ENCODE measurements around the gene ANTKMT.

DNA sequence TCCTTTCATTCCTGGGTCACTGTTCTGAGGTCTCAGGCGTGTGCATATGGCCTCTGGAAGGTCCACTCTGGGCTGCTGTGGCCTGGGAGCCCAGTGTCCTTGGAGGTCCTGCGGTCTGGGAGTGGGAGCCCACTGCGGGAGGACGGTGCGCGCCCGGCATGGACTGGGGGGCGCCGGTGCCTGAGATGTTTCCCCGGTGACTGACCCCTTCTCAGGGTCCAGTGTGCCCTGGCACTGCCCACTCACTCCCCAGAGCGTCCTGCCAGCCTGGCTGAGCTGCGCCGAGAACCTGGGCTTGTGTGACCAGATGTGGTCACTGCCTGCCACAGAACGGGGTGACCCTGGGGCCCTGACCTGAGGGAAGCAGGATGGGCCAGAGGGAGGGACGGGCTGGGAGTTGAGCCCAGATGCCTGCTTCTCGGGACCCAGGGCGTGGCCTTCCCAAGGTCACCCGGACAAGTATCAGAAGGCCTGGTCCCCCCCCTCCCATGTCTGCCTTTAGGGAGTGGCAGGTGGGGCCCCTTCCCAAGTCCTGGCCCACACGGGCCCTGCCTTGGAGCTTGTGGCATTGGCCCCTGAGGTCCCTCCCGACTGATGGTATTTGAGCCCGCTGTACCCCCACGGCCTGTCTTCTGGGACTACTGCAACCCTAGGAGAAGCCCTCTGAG, 46.6 kb upstream of the ANTKMT start:
- TF ChIP-seq, protein P1, sequence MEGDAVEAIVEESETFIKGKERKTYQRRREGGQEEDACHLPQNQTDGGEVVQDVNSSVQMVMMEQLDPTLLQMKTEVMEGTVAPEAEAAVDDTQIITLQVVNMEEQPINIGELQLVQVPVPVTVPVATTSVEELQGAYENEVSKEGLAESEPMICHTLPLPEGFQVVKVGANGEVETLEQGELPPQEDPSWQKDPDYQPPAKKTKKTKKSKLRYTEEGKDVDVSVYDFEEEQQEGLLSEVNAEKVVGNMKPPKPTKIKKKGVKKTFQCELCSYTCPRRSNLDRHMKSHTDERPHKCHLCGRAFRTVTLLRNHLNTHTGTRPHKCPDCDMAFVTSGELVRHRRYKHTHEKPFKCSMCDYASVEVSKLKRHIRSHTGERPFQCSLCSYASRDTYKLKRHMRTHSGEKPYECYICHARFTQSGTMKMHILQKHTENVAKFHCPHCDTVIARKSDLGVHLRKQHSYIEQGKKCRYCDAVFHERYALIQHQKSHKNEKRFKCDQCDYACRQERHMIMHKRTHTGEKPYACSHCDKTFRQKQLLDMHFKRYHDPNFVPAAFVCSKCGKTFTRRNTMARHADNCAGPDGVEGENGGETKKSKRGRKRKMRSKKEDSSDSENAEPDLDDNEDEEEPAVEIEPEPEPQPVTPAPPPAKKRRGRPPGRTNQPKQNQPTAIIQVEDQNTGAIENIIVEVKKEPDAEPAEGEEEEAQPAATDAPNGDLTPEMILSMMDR (IDR thresholded peaks at IDR 0.05) = no peak
- no peak for TF ChIP-seq EP300 (IDR thresholded peaks at IDR 0.05)
